Gastrocnemius medialis (tissue), 4 donors: ENCODE data around the gene SOWAHB. TPM values are rescaled to one million over a fixed set of nuclear protein-coding genes. Genes with fewer than 3 reads are reported as not detected.

ENCODE experiments used
- ATAC-seq, 2 donors: fragments of 150-250 bp; one replicate each; pipeline ENCODE4 v1.9.1; 2016
- DNase-seq, 2 donors: peaks; one replicate each; pipeline ENCODE4 v3.0.0-alpha.2; 2019
- H3K27ac ChIP-seq, 4 donors: fragments of 200-600 bp; sonication (generic); 1 replicate in 1 of 4; 2 replicates in 3 of 4; pipeline ENCODE4 v1.5.1; 2016 to 2018; ENCODE audit warnings: mild to moderate bottlenecking in 2 of 4, moderate library complexity in 1 of 4
- H3K27me3 ChIP-seq, 3 donors: fragments of 200-600 bp; sonication (generic) in 2 of 3; 1 replicate in 1 of 3; 2 replicates in 2 of 3; pipeline versions ENCODE4 v1.5.1 to v1.6.0; 2016 to 2019; ENCODE audit warnings: mild to moderate bottlenecking in 1 of 3, moderate library complexity in 1 of 3
- H3K36me3 ChIP-seq, 2 donors: fragments of 200-600 bp; sonication (generic) in 1 of 2; one replicate each; pipeline ENCODE4 v1.5.1; 2017 to 2018
- H3K4me1 ChIP-seq, 2 donors: fragments of 200-600 bp; sonication (generic) in 1 of 2; one replicate each; pipeline ENCODE4 v1.5.1; 2016 to 2017; ENCODE audit warnings: mild to moderate bottlenecking in 2 of 2
- H3K4me3 ChIP-seq, 4 donors: fragments of 200-600 bp; sonication (generic) in 3 of 4; 1 replicate in 1 of 4; 2 replicates in 3 of 4; pipeline ENCODE4 v1.5.1; 2016 to 2019; ENCODE audit warnings: mild to moderate bottlenecking in 2 of 4
- H3K9me3 ChIP-seq, 3 donors: fragments of 200-600 bp; sonication (generic) in 2 of 3; 1 replicate in 1 of 3; 2 replicates in 2 of 3; pipeline ENCODE4 v1.5.1; 2016 to 2019
- CTCF ChIP-seq, 5 experiments: fragments of 450-650 bp in 3 of 5; fragments of 200-600 bp in 2 of 5; sonication (generic) in 2 of 5; IDR thresholded peaks in 4 of 5; conservative IDR thresholded peaks in 1 of 5; 1 replicate in 4 of 5; 2 replicates in 1 of 5; pipeline ENCODE4 v1.5.1; 2016 to 2019; ENCODE audit warnings: antibody characterized with exemption in 5 of 5, mild to moderate bottlenecking in 3 of 5, moderate library complexity in 3 of 5
- POLR2A ChIP-seq, 2 donors: fragments of 450-650 bp; IDR thresholded peaks; one replicate each; pipeline ENCODE4 v1.6.1; 2017; ENCODE audit warnings: antibody characterized with exemption in 2 of 2, mild to moderate bottlenecking in 2 of 2, moderate library complexity in 2 of 2
- in situ Hi-C, 4 donors: fragments of 200-750 bp; cut with MboI; loops; one replicate each; pipeline versions ENCODE4 v1.15.0 to v1.8.0; 2017; ENCODE audit warnings: low sequenced_read_pairs in 4 of 4
- intact Hi-C: fragments of 100-400 bp; cut with DNase I; formaldehyde crosslinking; loops from one replicate; pipeline ENCODE4 v1.15.1; 2023; ENCODE audit warnings: low total_unique reads
- total RNA-seq, 4 donors: library from RNA; depleted of rRNA; stranded (reverse); fragments of >200 nt; gene quantifications; one replicate each; pipeline versions ENCODE4 v1.1.0 to v1.2.3, GENCODE V29; 2016

SOWAHB gene
- total RNA-seq, 4 donors from 2014 or later: 0.12 TPM; not detected in 3

GRCh38 chr4:76892601-76893000 lies 5.3 kb downstream of the SOWAHB start:
- in situ Hi-C loops: no loop called here
- intact Hi-C loops: no loop called here
- Histone ChIP-seq H3K27ac (no peak overlapping the region), H3K4me1 (peaks cover 0 to 8% of the 10 kb centered on the region in 2 donors), H3K27me3 (peaks cover 22 to 35% (median 24%) of the 10 kb centered on the region in 3 donors), H3K9me3 (no peaks in the 10 kb centered on the region), H3K36me3 (no peaks in the 10 kb centered on the region), H3K4me3 (no peak overlapping the region)
- TF ChIP-seq CTCF (IDR thresholded peaks at IDR 0.05 in 4 of 5, conservative IDR thresholded peaks at IDR 0.05 in 1 of 5) (no peak), POLR2A (IDR thresholded peaks at IDR 0.05) (no peak)
- DNase-seq (no peak), ATAC-seq (no peak)

GRCh38 chr4:76892001-76892400 lies 5.9 kb downstream of the SOWAHB start:
- Histone ChIP-seq H3K27ac (no peak overlapping the region), H3K27me3 (peaks cover 19 to 29% (median 19%) of the 10 kb centered on the region in 3 donors), H3K4me1 (peaks cover 0 to 4% of the 10 kb centered on the region in 2 donors), H3K36me3 (no peaks in the 10 kb centered on the region), H3K4me3 (no peak overlapping the region), H3K9me3 (no peaks in the 10 kb centered on the region)
- DNase-seq (no peak), ATAC-seq (no peak)
- TF ChIP-seq POLR2A (IDR thresholded peaks at IDR 0.05) (no peak), CTCF (IDR thresholded peaks at IDR 0.05 in 4 of 5, conservative IDR thresholded peaks at IDR 0.05 in 1 of 5) (no peak)
- in situ Hi-C loops: no loop called here
- intact Hi-C loops: no loop called here

- in situ Hi-C loops: no loop called here
- no peak for TF ChIP-seq POLR2A (IDR thresholded peaks at IDR 0.05)
- TF ChIP-seq CTCF (IDR thresholded peaks at IDR 0.05 in 4 of 5, conservative IDR thresholded peaks at IDR 0.05 in 1 of 5): no peak
Measured at GRCh38 chr4:76886848-76887441, 11.0 kb downstream of the SOWAHB start.

GRCh38 chr4:76886214-76886613 lies 11.7 kb downstream of the SOWAHB start:
- no peak for TF ChIP-seq POLR2A (IDR thresholded peaks at IDR 0.05)
- no peak for TF ChIP-seq CTCF (IDR thresholded peaks at IDR 0.05 in 4 of 5, conservative IDR thresholded peaks at IDR 0.05 in 1 of 5)
- Histone ChIP-seq H3K9me3 (no peaks in the 10 kb centered on the region), H3K27ac (no peak overlapping the region), H3K27me3 (no peaks in the 10 kb centered on the region), H3K36me3 (no peaks in the 10 kb centered on the region), H3K4me1 (no peaks in the 10 kb centered on the region), H3K4me3 (no peak overlapping the region)
- in situ Hi-C loops: no loop called here
- DNase-seq (no peak), ATAC-seq (no peak)
- intact Hi-C loops: no loop called here

More at GRCh38 chr4:76886848-76887441, 11.0 kb downstream of the SOWAHB start:
- no peaks in the 10 kb centered on the region for H3K4me1 ChIP-seq
- no peak overlapping the region for H3K4me3 ChIP-seq
- DNase-seq (no peak), ATAC-seq (no peak)
- intact Hi-C loops: no loop called here
- H3K27ac ChIP-seq: no peak overlapping the region
- H3K36me3 ChIP-seq: no peaks in the 10 kb centered on the region
- H3K27me3 ChIP-seq: no peaks in the 10 kb centered on the region
- no peaks in the 10 kb centered on the region for H3K9me3 ChIP-seq

- no peak for TF ChIP-seq POLR2A (IDR thresholded peaks at IDR 0.05)
- TF ChIP-seq CTCF (IDR thresholded peaks at IDR 0.05 in 4 of 5, conservative IDR thresholded peaks at IDR 0.05 in 1 of 5): no peak
- Histone ChIP-seq H3K27ac (no peak overlapping the region), H3K36me3 (no peaks in the 10 kb centered on the region), H3K4me3 (no peak overlapping the region), H3K27me3 (peaks cover 0 to 2% (median 0%) of the 10 kb centered on the region in 3 donors), H3K9me3 (no peaks in the 10 kb centered on the region), H3K4me1 (no peaks in the 10 kb centered on the region)
- intact Hi-C loops (no loop called here), in situ Hi-C loops (no loop called here)
- ATAC-seq: no peak
- no peak for DNase-seq
Measured at GRCh38 chr4:76883147-76883546, 14.8 kb downstream of the SOWAHB start.
